A673 (cell line): ENCODE data around the gene ERGIC1. TPM values are rescaled to one million over a fixed set of nuclear protein-coding genes. Genes with fewer than 3 reads are reported as not detected.

ENCODE experiments used
- BruUV-seq: library from RNA; stranded (reverse); fragments of 400-500 nt; replicated peaks from 2 replicates; lab custom pipeline; 2021; lab: Mats Ljungman, UMichigan
- CTCF ChIA-PET: fragments of 300-600 bp; sonication (Branson Sonifier 250); formaldehyde crosslinking; loops from one replicate; lab custom pipeline; 2022; ENCODE audit warnings: antibody characterized with exemption; lab: Charles Lee
- POLR2A ChIA-PET: fragments of 300-600 bp; sonication (Branson Sonifier 250); formaldehyde crosslinking; loops from one replicate; lab custom pipeline; 2022; ENCODE audit warnings: antibody characterized with exemption; ENCODE audit not compliant: low non-redundant PET; lab: Charles Lee
- DNase-seq: peaks from one replicate; pipeline ENCODE4 v3.0.0-alpha.2; 2015; ENCODE audit warnings: low spot score
- H3K27ac ChIP-seq: fragments of 200-600 bp; sonication (generic); 2 replicates; pipeline ENCODE4 v1.5.1; 2016; ENCODE audit warnings: mixed run types, low read depth, mild to moderate bottlenecking, mixed read lengths, antibody characterized with exemption, low read length; ENCODE audit not compliant: poor library complexity, severe bottlenecking
- H3K27me3 ChIP-seq: fragments of 200-600 bp; sonication (generic); replicated peaks from 2 replicates; pipeline ENCODE4 v1.6.1; 2017; ENCODE audit warnings: mixed run types, low read depth, mild to moderate bottlenecking, mixed read lengths, antibody characterized with exemption, low read length; ENCODE audit not compliant: insufficient read depth, poor library complexity
- H3K36me3 ChIP-seq: fragments of 200-600 bp; sonication (generic); 2 replicates; pipeline ENCODE4 v1.6.1; 2016; ENCODE audit warnings: mixed run types, mild to moderate bottlenecking, mixed read lengths, antibody characterized with exemption, low read length; ENCODE audit not compliant: insufficient read depth, poor library complexity, severe bottlenecking
- H3K4me1 ChIP-seq: fragments of 200-600 bp; sonication (generic); 2 replicates; pipeline ENCODE4 v1.6.1; 2017; ENCODE audit warnings: mixed run types, mild to moderate bottlenecking, mixed read lengths, antibody characterized with exemption, low read length; ENCODE audit not compliant: insufficient read depth, poor library complexity, severe bottlenecking
- H3K4me3 ChIP-seq: fragments of 200-600 bp; sonication (generic); 2 replicates; pipeline ENCODE4 v1.5.1; 2016; ENCODE audit warnings: low read depth, mixed run types, mild to moderate bottlenecking, mixed read lengths, low read length; ENCODE audit not compliant: poor library complexity, severe bottlenecking
- H3K9me3 ChIP-seq: fragments of 200-600 bp; sonication (generic); 2 replicates; pipeline ENCODE4 v1.6.1; 2016; ENCODE audit warnings: mixed run types, low read depth, mild to moderate bottlenecking, mixed read lengths, antibody characterized with exemption, low read length; ENCODE audit not compliant: poor library complexity, severe bottlenecking
- EZH2 ChIP-seq: fragments of 200-600 bp; sonication (generic); IDR thresholded peaks from 2 replicates; pipeline ENCODE4 v1.6.1; 2017; ENCODE audit warnings: borderline replicate concordance, low read depth, mild to moderate bottlenecking, mixed read lengths, antibody characterized with exemption, low read length; ENCODE audit not compliant: poor library complexity, severe bottlenecking
- intact Hi-C: fragments of 100-400 bp; cut with micrococcal nuclease; formaldehyde crosslinking; loops from one replicate; pipeline ENCODE4 v1.10.0; 2022; ENCODE audit not compliant: unreplicated experiment
- total RNA-seq: library from RNA; stranded (reverse); gene quantifications from 2 replicates; pipeline ENCODE4 v1.2.3, GENCODE V29; 2021
- TF ChIP-seq, protein P1 (sequence below): fragments of 300-800, 200-600 bp; sonication (generic); conservative IDR thresholded peaks from 2 replicates; pipeline ENCODE4 v1.5.1; 2017; ENCODE audit warnings: low read depth, mild to moderate bottlenecking, antibody characterized with exemption, low read length, moderate library complexity, mixed read lengths

Gene ERGIC1
- total RNA-seq, 1 experiment from 2014 or later: 44.2 TPM

DNA sequence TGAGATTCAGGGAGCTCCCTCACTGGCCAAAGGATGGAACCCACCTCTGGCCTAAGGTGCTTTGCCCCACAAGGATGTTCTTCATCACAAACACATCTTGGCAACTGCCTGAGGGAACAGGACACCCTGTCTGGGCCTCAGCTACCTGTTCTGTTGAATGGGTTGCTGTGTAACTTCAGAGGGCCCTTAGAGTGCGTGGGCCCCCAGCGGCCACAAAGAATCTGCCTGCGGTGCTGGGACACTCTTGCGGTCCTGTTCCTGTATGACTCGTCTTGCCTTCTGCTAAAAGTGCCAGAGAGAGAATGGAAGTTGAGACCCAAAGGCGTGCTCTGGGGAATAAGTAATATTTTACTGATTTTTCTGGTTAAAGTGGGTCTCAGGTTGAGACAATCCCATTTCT lies 111.1 kb downstream of the ERGIC1 start:
- no peak overlapping the region for H3K4me3 ChIP-seq
- intact Hi-C loops: no loop called here
- CTCF ChIA-PET: no interaction called here
- H3K9me3 ChIP-seq: no peaks in the 10 kb centered on the region
- H3K4me1 ChIP-seq: peaks cover 18% of the 10 kb centered on the region
- no peak overlapping the region for H3K27ac ChIP-seq
- BruUV-seq: no TSS peak
- no peaks in the 10 kb centered on the region for H3K27me3 ChIP-seq
- DNase-seq: no peak
- H3K36me3 ChIP-seq: no peaks in the 10 kb centered on the region
- TF ChIP-seq EZH2: no peak
- TF ChIP-seq, protein P1, sequence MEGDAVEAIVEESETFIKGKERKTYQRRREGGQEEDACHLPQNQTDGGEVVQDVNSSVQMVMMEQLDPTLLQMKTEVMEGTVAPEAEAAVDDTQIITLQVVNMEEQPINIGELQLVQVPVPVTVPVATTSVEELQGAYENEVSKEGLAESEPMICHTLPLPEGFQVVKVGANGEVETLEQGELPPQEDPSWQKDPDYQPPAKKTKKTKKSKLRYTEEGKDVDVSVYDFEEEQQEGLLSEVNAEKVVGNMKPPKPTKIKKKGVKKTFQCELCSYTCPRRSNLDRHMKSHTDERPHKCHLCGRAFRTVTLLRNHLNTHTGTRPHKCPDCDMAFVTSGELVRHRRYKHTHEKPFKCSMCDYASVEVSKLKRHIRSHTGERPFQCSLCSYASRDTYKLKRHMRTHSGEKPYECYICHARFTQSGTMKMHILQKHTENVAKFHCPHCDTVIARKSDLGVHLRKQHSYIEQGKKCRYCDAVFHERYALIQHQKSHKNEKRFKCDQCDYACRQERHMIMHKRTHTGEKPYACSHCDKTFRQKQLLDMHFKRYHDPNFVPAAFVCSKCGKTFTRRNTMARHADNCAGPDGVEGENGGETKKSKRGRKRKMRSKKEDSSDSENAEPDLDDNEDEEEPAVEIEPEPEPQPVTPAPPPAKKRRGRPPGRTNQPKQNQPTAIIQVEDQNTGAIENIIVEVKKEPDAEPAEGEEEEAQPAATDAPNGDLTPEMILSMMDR: no peak
- POLR2A ChIA-PET: no interaction called here

DNA sequence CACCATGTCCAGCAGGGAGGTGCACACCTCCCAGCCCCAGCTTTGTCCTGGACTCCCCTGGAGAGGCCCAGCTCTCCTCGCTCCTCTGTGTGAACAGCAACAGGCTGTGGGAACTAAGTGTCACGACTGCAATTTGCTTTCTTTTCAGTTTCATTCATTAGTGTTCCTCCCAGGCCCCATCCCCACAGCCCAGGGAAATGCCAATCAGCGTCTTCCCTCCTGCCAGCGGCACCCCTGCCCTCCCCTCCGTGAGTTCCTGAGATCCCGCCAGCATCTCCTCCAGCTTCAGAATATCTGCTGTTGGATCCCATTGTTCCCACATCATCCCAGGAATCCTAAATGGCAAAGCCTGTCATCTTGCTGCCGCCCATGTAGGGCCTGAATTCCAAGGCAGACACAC lies 112.1 kb downstream of the ERGIC1 start:
- H3K27me3 ChIP-seq: no peaks in the 10 kb centered on the region
- peaks cover 10% of the 10 kb centered on the region for H3K4me1 ChIP-seq
- no peaks in the 10 kb centered on the region for H3K9me3 ChIP-seq
- POLR2A ChIA-PET: no interaction called here
- BruUV-seq: no TSS peak
- no peak overlapping the region for H3K4me3 ChIP-seq
- CTCF ChIA-PET: no interaction called here
- DNase-seq: no peak
- TF ChIP-seq, protein P1: no peak
- no peak for TF ChIP-seq EZH2
- intact Hi-C loops: no loop called here
- no peak overlapping the region for H3K27ac ChIP-seq
- no peaks in the 10 kb centered on the region for H3K36me3 ChIP-seq

DNA sequence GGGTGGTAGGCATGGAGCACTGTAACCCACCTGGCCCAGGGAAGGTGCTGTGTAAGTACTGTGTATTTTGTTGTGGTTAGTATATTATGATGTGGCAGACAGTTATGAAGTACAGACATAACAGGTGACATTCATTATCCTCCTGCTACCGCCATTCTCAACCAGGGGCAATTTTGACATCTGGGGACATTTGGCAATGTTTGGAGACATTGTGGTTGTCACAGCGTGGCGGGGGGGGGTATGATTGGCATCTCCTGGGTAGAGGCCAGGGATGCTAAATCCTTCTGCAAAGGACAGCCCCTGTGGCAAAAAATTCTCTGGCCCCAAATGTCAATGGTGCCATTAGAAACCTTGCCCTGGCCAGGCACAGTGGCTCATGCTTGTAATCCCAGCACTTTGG lies 115.4 kb downstream of the ERGIC1 start:
- no peaks in the 10 kb centered on the region for H3K36me3 ChIP-seq
- no peaks in the 10 kb centered on the region for H3K9me3 ChIP-seq
- TF ChIP-seq, protein P1: no peak
- no peak for TF ChIP-seq EZH2
- no peaks in the 10 kb centered on the region for H3K27me3 ChIP-seq
- intact Hi-C loops: no loop called here
- H3K4me1 ChIP-seq: no peaks in the 10 kb centered on the region
- DNase-seq: no peak
- H3K27ac ChIP-seq: no peak overlapping the region
- CTCF ChIA-PET: no interaction called here
- BruUV-seq: no TSS peak
- POLR2A ChIA-PET: no interaction called here
- no peak overlapping the region for H3K4me3 ChIP-seq
